Bronchial epithelial cell (primary cell): ENCODE data around the gene SLC26A6. TPM values are rescaled to one million over a fixed set of nuclear protein-coding genes. Genes with fewer than 3 reads are reported as not detected.

Experiments used
- DNase-seq: peaks from one replicate; pipeline ENCODE4 v3.0.0-alpha.2; 2010; ENCODE audit warnings: low read depth
- FAIRE-seq: peaks from 2 replicates; lab custom pipeline; 2011; peaks lifted over from hg19 to GRCh38; lab: Jason Lieb, UNC
- H3K27me3 ChIP-seq: 2 replicates; pipeline ENCODE4 v1.5.1; 2011; ENCODE audit warnings: low read length; ENCODE audit not compliant: control insufficient read depth, insufficient read depth
- H3K36me3 ChIP-seq: 2 replicates; pipeline ENCODE4 v1.5.1; 2011; ENCODE audit warnings: low read length; ENCODE audit not compliant: control insufficient read depth, insufficient read depth
- H3K4me3 ChIP-seq: 2 replicates; pipeline ENCODE4 v1.5.1; 2011; ENCODE audit warnings: mild to moderate bottlenecking, low read depth, low read length, control low read depth
- CTCF ChIP-seq: IDR thresholded peaks from 2 replicates; pipeline ENCODE4 v1.5.1; 2011; ENCODE audit warnings: mild to moderate bottlenecking, moderate library complexity, low read length, control low read depth, inconsistent platforms; ENCODE audit not compliant: insufficient read depth, severe bottlenecking
- total RNA-seq: library from RNA; depleted of rRNA; stranded (reverse); fragments of >200 nt; gene quantifications from 2 replicates; pipeline ENCODE4 v1.2.1, GENCODE V29; 2014

Gene SLC26A6
- total RNA-seq, 1 donor from 2014 or later, result 45.8 TPM

GRCh38 chr3:48630833-48631232 is 4.4 kb downstream of the SLC26A6 start:
- DNase-seq, result no peak
- peaks cover 47% of the 10 kb centered on the region for H3K36me3 ChIP-seq
- TF ChIP-seq CTCF, result no peak
- H3K4me3 ChIP-seq, result no peak overlapping the region
- no peak for FAIRE-seq
- H3K27me3 ChIP-seq, result no peaks in the 10 kb centered on the region

GRCh38 chr3:48630407-48630806 is 4.9 kb downstream of the SLC26A6 start:
- peak; percentile 76 for FAIRE-seq
- H3K27me3 ChIP-seq, result no peaks in the 10 kb centered on the region
- TF ChIP-seq CTCF, result no peak
- H3K36me3 ChIP-seq, result peaks cover 47% of the 10 kb centered on the region
- DNase-seq, result no peak
- H3K4me3 ChIP-seq, result no peak overlapping the region

- H3K36me3 ChIP-seq, result peaks cover 47% of the 10 kb centered on the region
- no peak for FAIRE-seq
These were observed 5.4 kb downstream of the SLC26A6 start for GRCh38 chr3:48629894-48630293.

GRCh38 chr3:48628277-48629017 is 6.8 kb downstream of the SLC26A6 start:
- Histone ChIP-seq H3K27me3 (no peaks in the 10 kb centered on the region), H3K36me3 (peaks cover 47% of the 10 kb centered on the region), H3K4me3 (no peak overlapping the region)
- FAIRE-seq, result peak; percentile 18
- TF ChIP-seq CTCF, result no peak
- no peak for DNase-seq

More at GRCh38 chr3:48629894-48630293, 5.4 kb downstream of the SLC26A6 start:
- no peak for TF ChIP-seq CTCF
- no peak for DNase-seq
- Histone ChIP-seq H3K4me3 (no peak overlapping the region), H3K27me3 (no peaks in the 10 kb centered on the region)

- peaks cover 28% of the 10 kb centered on the region for H3K36me3 ChIP-seq
- TF ChIP-seq CTCF, result no peak
- FAIRE-seq (no peak), DNase-seq (no peak)
- H3K4me3 ChIP-seq, result no peak overlapping the region
- H3K27me3 ChIP-seq, result no peaks in the 10 kb centered on the region
These were observed 9.7 kb downstream of the SLC26A6 start for GRCh38 chr3:48625600-48625999.
